ENCODE results near the gene GARRE1. TPM values are rescaled to one million over a fixed set of nuclear protein-coding genes. Genes with fewer than 3 reads are reported as not detected.
"Not testable (repeated sequence)": the region's sequence is repeated elsewhere in the genome, so short reads cannot be mapped to it uniquely, and the experiment has no call there.

The GARRE1 gene
- total RNA-seq: 23.7 and 31.9 TPM in 2 replicates
- long read RNA-seq, partial matches to known transcripts: 4 of 6 reads
- long read RNA-seq, other reads (novel, unspliced or antisense): 2 of 6 reads

GRCh38 chr19:34254046-34254697 is at the start of gene GARRE1:
TSS of gene GARRE1 (plus strand) at chr19:34254554. CDS start at chr19:34300474, 45,920 bp downstream.
- Mint-ChIP-seq H3K27ac (peak within 1 kb of the TSS; percentile 99), H3K9me3 (ENCODE audit: low read depth) (no peaks in the 10 kb centered on the region), H3K36me3 (ENCODE audit: insufficient read depth) (peaks cover 1% of the 10 kb centered on the region), H3K4me1 (ENCODE audit: low read depth) (peaks cover 23% of the 10 kb centered on the region), H3K27me3 (no peaks in the 10 kb centered on the region), H3K4me3 (ENCODE audit: low read depth) (peak within 1 kb of the TSS; percentile 79)
- TF ChIP-seq CTCF (IDR thresholded peaks at IDR 0.05; ENCODE audit: unreplicated experiment): no peak
- DNase-seq (ENCODE audit: low spot score, unreplicated experiment): peak; percentile 89

GRCh38 chr19:34205324-34205723 is 49.0 kb upstream of the GARRE1 start:
- not testable (repeated sequence) for H3K27me3 Mint-ChIP-seq; DNase-seq (ENCODE audit: low spot score, unreplicated experiment); H3K9me3 Mint-ChIP-seq (ENCODE audit: low read depth); H3K4me3 Mint-ChIP-seq (ENCODE audit: low read depth); H3K27ac Mint-ChIP-seq; H3K4me1 Mint-ChIP-seq (ENCODE audit: low read depth)
- peaks cover 22% of the 10 kb centered on the region for H3K36me3 Mint-ChIP-seq (ENCODE audit: insufficient read depth)

GRCh38 chr19:34208291-34208884 is 46.0 kb upstream of the GARRE1 start:
- H3K4me3 Mint-ChIP-seq (ENCODE audit: low read depth): no peak overlapping the region
- H3K27ac Mint-ChIP-seq: no peak overlapping the region
- no peak for TF ChIP-seq CTCF (IDR thresholded peaks at IDR 0.05; ENCODE audit: unreplicated experiment)
- no peaks in the 10 kb centered on the region for H3K27me3 Mint-ChIP-seq
- H3K9me3 Mint-ChIP-seq (ENCODE audit: low read depth): no peaks in the 10 kb centered on the region
- H3K4me1 Mint-ChIP-seq (ENCODE audit: low read depth): no peaks in the 10 kb centered on the region
- DNase-seq (ENCODE audit: low spot score, unreplicated experiment): no peak
- H3K36me3 Mint-ChIP-seq (ENCODE audit: insufficient read depth): peaks cover 22% of the 10 kb centered on the region

- Mint-ChIP-seq H3K27ac (no peak overlapping the region), H3K9me3 (ENCODE audit: low read depth) (no peaks in the 10 kb centered on the region), H3K36me3 (ENCODE audit: insufficient read depth) (peaks cover 19% of the 10 kb centered on the region), H3K4me3 (ENCODE audit: low read depth) (no peak overlapping the region), H3K27me3 (no peaks in the 10 kb centered on the region), H3K4me1 (ENCODE audit: low read depth) (no peaks in the 10 kb centered on the region)
- DNase-seq (ENCODE audit: low spot score, unreplicated experiment): no peak
- TF ChIP-seq CTCF (IDR thresholded peaks at IDR 0.05; ENCODE audit: unreplicated experiment): no peak
These were observed 44.6 kb upstream of the GARRE1 start for GRCh38 chr19:34209726-34210125.

- H3K36me3 Mint-ChIP-seq (ENCODE audit: insufficient read depth): peaks cover 18% of the 10 kb centered on the region
- H3K27ac Mint-ChIP-seq: no peak overlapping the region
- no peak for TF ChIP-seq CTCF (IDR thresholded peaks at IDR 0.05; ENCODE audit: unreplicated experiment)
- no peak for DNase-seq (ENCODE audit: low spot score, unreplicated experiment)
- no peaks in the 10 kb centered on the region for H3K4me1 Mint-ChIP-seq (ENCODE audit: low read depth)
- no peaks in the 10 kb centered on the region for H3K27me3 Mint-ChIP-seq
- no peak overlapping the region for H3K4me3 Mint-ChIP-seq (ENCODE audit: low read depth)
- H3K9me3 Mint-ChIP-seq (ENCODE audit: low read depth): no peaks in the 10 kb centered on the region
These were observed 41.1 kb upstream of the GARRE1 start for GRCh38 chr19:34213283-34213682.

- H3K4me1 Mint-ChIP-seq (ENCODE audit: low read depth): no peaks in the 10 kb centered on the region
- H3K27ac Mint-ChIP-seq: no peak overlapping the region
- no peaks in the 10 kb centered on the region for H3K9me3 Mint-ChIP-seq (ENCODE audit: low read depth)
- no peaks in the 10 kb centered on the region for H3K27me3 Mint-ChIP-seq
- no peak for TF ChIP-seq CTCF (IDR thresholded peaks at IDR 0.05; ENCODE audit: unreplicated experiment)
- peaks cover 18% of the 10 kb centered on the region for H3K36me3 Mint-ChIP-seq (ENCODE audit: insufficient read depth)
- H3K4me3 Mint-ChIP-seq (ENCODE audit: low read depth): no peak overlapping the region
- no peak for DNase-seq (ENCODE audit: low spot score, unreplicated experiment)
These were observed 40.3 kb upstream of the GARRE1 start for GRCh38 chr19:34214040-34214439.
